ENCODE data around the gene FAM222B. TPM values are rescaled to one million over a fixed set of nuclear protein-coding genes. Genes with fewer than 3 reads are reported as not detected.
"Not testable (repeated sequence)": the region's sequence is repeated elsewhere in the genome, so short reads cannot be mapped to it uniquely, and the experiment has no call there.

FAM222B gene
- total RNA-seq, 1 donor from 2014 or later = 15.6 TPM

DNA sequence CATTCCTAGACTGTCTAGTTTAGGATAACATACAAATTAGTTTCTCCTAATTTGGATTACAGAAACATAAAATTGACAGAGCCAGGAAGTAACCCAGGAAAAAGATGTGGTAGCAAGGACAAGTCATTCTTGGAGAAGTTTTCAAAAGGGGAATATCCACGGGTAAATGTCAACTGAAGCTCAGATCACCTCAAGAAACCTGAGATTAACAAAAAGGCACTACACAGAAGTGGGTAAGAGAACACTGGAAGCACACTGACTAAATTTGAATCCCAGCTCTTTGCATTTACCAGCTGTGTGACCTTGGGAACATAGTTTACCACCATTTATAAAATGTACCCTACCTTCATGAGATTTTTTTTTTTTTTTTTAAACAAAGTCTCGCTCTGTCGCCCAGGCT, 59.4 kb downstream of the FAM222B start:
- ChIA-PET CTCF (no interaction called here), POLR2A (no interaction called here)
- Mint-ChIP-seq H3K4me3 (no peak overlapping the region), H3K27me3 (no peaks in the 10 kb centered on the region), H3K4me1 (peaks cover 17% of the 10 kb centered on the region), H3K9me3 (no peaks in the 10 kb centered on the region), H3K36me3 (ENCODE audit: low read depth) (peaks cover 13% of the 10 kb centered on the region), H3K27ac (no peak overlapping the region)
- DNase-seq = no peak
- intact Hi-C loops (cut with micrococcal nuclease) = no loop called here
- no peak for ATAC-seq (ENCODE audit: low read depth)
- TF ChIP-seq CTCF (IDR thresholded peaks at IDR 0.05) = no peak

GRCh38 chr17:28779601-28780000, 63.0 kb downstream of the FAM222B start:
- CTCF ChIA-PET; ATAC-seq (ENCODE audit: low read depth); intact Hi-C loops (cut with micrococcal nuclease); DNase-seq; H3K27me3 Mint-ChIP-seq; POLR2A ChIA-PET; H3K27ac Mint-ChIP-seq; H3K9me3 Mint-ChIP-seq; H3K4me3 Mint-ChIP-seq: not testable (repeated sequence)
- peaks cover 32% of the 10 kb centered on the region for H3K4me1 Mint-ChIP-seq
- peaks cover 16% of the 10 kb centered on the region for H3K36me3 Mint-ChIP-seq (ENCODE audit: low read depth)

DNA sequence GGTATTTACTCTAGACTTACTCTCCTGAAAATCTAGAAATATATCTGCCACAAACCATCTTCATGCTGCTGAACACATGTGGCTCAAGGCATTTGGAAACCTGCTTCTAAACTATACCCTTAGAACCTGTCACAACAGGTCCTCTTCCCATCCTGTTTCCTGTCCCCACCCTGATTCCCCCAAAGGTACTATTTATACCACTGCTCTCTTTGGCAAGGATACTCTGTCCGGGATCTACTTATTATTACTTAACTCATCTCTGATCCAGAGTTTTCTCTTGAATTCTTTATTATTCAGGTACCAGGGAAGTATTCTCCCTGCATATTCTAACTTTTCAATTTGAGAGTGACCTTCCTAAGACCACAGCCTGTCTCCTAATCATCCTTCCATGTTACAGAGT, 65.4 kb downstream of the FAM222B start:
- TF ChIP-seq CTCF (IDR thresholded peaks at IDR 0.05) = no peak
- no peak overlapping the region for H3K4me3 Mint-ChIP-seq
- H3K27me3 Mint-ChIP-seq = no peaks in the 10 kb centered on the region
- peaks cover 32% of the 10 kb centered on the region for H3K4me1 Mint-ChIP-seq
- H3K9me3 Mint-ChIP-seq = no peaks in the 10 kb centered on the region
- ChIA-PET POLR2A (no interaction called here), CTCF (no interaction called here)
- no peak overlapping the region for H3K27ac Mint-ChIP-seq
- intact Hi-C loops (cut with micrococcal nuclease) = no loop called here
- H3K36me3 Mint-ChIP-seq (ENCODE audit: low read depth) = peaks cover 26% of the 10 kb centered on the region
- no peak for DNase-seq
- ATAC-seq (ENCODE audit: low read depth) = no peak

- POLR2A ChIA-PET = interaction anchor here (0.7 to 1.5 kb wide), 5 partner anchors 9 to 697 kb away, joined by 3 to 4 read pairs (median 3); no protein-coding TSS in a partner anchor
- DNase-seq (no peak), ATAC-seq (ENCODE audit: low read depth) (no peak)
- Mint-ChIP-seq H3K36me3 (ENCODE audit: low read depth) (peaks cover 21% of the 10 kb centered on the region), H3K27ac (no peak overlapping the region), H3K4me1 (peaks cover 17% of the 10 kb centered on the region), H3K9me3 (no peaks in the 10 kb centered on the region), H3K27me3 (no peaks in the 10 kb centered on the region), H3K4me3 (no peak overlapping the region)
- CTCF ChIA-PET = interaction anchor here (3.9 kb wide), 1 partner anchor 11 kb away, joined by 26 read pairs; no protein-coding TSS in a partner anchor
- intact Hi-C loops (cut with micrococcal nuclease) = no loop called here
- no peak for TF ChIP-seq CTCF (IDR thresholded peaks at IDR 0.05)
Observed at GRCh38 chr17:28774206-28774605, 68.4 kb downstream of the FAM222B start.

DNA sequence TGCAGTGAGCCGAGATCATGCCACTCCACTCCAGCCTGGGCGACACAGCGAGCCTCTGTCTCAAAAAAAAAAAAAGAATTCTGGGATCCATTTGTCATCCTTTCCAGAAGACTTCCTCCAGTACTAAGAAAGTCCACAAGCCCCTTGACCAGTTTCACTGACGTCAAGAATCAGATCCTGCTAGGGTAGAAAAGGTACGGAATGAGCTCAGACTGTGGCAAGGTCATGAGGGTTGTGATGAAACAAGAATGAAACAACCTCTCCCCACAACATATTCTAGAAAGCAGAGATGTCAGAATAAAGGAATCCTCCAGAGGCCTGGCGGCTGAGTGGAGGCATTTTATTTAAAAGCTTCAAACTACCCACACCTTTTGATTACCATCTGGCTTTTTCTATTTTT, 68.9 kb downstream of the FAM222B start:
- H3K9me3 Mint-ChIP-seq = no peaks in the 10 kb centered on the region
- H3K4me1 Mint-ChIP-seq = peaks cover 17% of the 10 kb centered on the region
- ChIA-PET POLR2A (interaction anchor here (0.7 to 1.5 kb wide), 6 partner anchors 9 to 697 kb away, joined by 3 to 4 read pairs (median 3); no protein-coding TSS in a partner anchor), CTCF (interaction anchor here (3.9 kb wide), 1 partner anchor 10 kb away, joined by 26 read pairs; no protein-coding TSS in a partner anchor)
- H3K36me3 Mint-ChIP-seq (ENCODE audit: low read depth) = peaks cover 18% of the 10 kb centered on the region
- H3K4me3 Mint-ChIP-seq = no peak overlapping the region
- H3K27me3 Mint-ChIP-seq = no peaks in the 10 kb centered on the region
- DNase-seq = no peak
- no peak for TF ChIP-seq CTCF (IDR thresholded peaks at IDR 0.05)
- ATAC-seq (ENCODE audit: low read depth) = no peak
- no peak overlapping the region for H3K27ac Mint-ChIP-seq
- intact Hi-C loops (cut with micrococcal nuclease) = no loop called here

- no peak for DNase-seq
- Mint-ChIP-seq H3K36me3 (ENCODE audit: low read depth) (peaks cover 56% of the 10 kb centered on the region), H3K27me3 (no peaks in the 10 kb centered on the region), H3K27ac (no peak overlapping the region), H3K4me3 (no peak overlapping the region), H3K4me1 (peaks cover 10% of the 10 kb centered on the region), H3K9me3 (no peaks in the 10 kb centered on the region)
- ATAC-seq (ENCODE audit: low read depth) = no peak
- intact Hi-C loops (cut with micrococcal nuclease) = no loop called here
- POLR2A ChIA-PET = interaction anchor here (0.6 to 3.0 kb wide), 4 partner anchors 9 to 66 kb away, joined by 3 to 51 read pairs (median 6); partner anchors contain the start of genes RPL23A and TLCD1
- CTCF ChIA-PET = interaction anchor here (0.5 to 6.4 kb wide), 13 partner anchors 10 to 188 kb away, joined by 3 to 112 read pairs (median 16); partner anchors contain the start of genes DHRS13, FAM222B, FLOT2 and NEK8
- TF ChIP-seq CTCF (IDR thresholded peaks at IDR 0.05) = no peak
Observed at GRCh38 chr17:28765038-28765437, 77.6 kb downstream of the FAM222B start.
